ENCODE measurements around the gene HCN2. TPM values are rescaled to one million over a fixed set of nuclear protein-coding genes. Genes with fewer than 3 reads are reported as not detected.

The HCN2 gene
- total and polyA plus RNA-seq, 2 of the 13 experiments (the other 11 are each of a cell fraction or from before 2014, with no cell fraction given), result 0.01 TPM; not detected in 1

DNA sequence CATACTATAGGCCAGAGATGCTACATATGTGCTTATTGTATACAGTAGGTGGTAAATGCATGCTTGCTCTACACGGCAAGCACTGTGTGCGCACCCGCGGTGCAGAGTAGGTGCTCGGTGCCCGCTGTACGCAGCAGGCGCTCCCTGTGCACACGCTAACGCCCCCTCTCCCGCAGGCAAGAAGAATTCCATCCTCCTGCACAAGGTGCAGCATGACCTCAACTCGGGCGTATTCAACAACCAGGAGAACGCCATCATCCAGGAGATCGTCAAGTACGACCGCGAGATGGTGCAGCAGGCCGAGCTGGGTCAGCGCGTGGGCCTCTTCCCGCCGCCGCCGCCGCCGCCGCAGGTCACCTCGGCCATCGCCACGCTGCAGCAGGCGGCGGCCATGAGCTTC lies 25.9 kb downstream of the HCN2 start:
- Histone ChIP-seq H3K27me3 (ENCODE audit: control insufficient read depth in 1 of 2, insufficient read depth in 2 of 2, low read length in 2 of 2) (no peaks in the 10 kb centered on the region), H3K4me3 (replicated peaks in 1 of 3; ENCODE audit: insufficient read depth in 1 of 3, low read depth in 2 of 3, low read length in 3 of 3) (no peak overlapping the region), H3K9ac (ENCODE audit: insufficient read depth, low read depth, low read length) (no peak overlapping the region), H3K4me1 (ENCODE audit: insufficient read depth, low read length) (no peaks in the 10 kb centered on the region), H3K27ac (ENCODE audit: extremely low read length, insufficient read depth, low read length) (no peak overlapping the region), H3K4me2 (ENCODE audit: low read depth, low read length) (no peak overlapping the region), H3K36me3 (replicated peaks in 1 of 2; ENCODE audit: control insufficient read depth in 1 of 2, insufficient read depth in 2 of 2, low read length in 2 of 2) (peaks cover 9 to 25% of the 10 kb centered on the region in 2 experiments; a peak in 4 of 5 replicates), H3K79me2 (ENCODE audit: insufficient read depth, low read length) (no peaks in the 10 kb centered on the region), H4K20me1 (ENCODE audit: insufficient read depth, low read length) (no peaks in the 10 kb centered on the region), H3K9me3 (ENCODE audit: low read length) (no peaks in the 10 kb centered on the region), H2AFZ (ENCODE audit: low read length) (no peak overlapping the region)
- ChIA-PET CTCF (ENCODE audit: low intra/inter-chr PET ratio, low total read pairs) (no interaction called here), POLR2A (no interaction called here)
- no TSS peak for BruUV-seq (replicated peaks)
- FAIRE-seq, result no peak
- WGBS (ENCODE audit: low lambda C conversion rate), result 97% methylated on average over 33 of the region's 33 CpGs
- in situ Hi-C loops (cut with HindIII; ENCODE audit: extremely low pct_ligation_motif_present, low pct_unique_long_range_greater_than_20kb) (no loop called here), intact Hi-C loops (cut with micrococcal nuclease; ENCODE audit: unreplicated experiment) (no loop called here)
- no peak for DNase-seq (ENCODE audit: low spot score)
- no peak for ATAC-seq
- TF ChIP-seq SIX4 (CRISPR knock-in tag; IDR thresholded peaks at IDR 0.05), result no peak
- no peak for TF ChIP-seq ZNF720 (CRISPR knock-in tag; IDR thresholded peaks at IDR 0.05)
- no peak for TF ChIP-seq GFI1 (CRISPR knock-in tag; IDR thresholded peaks at IDR 0.05; ENCODE audit: borderline replicate concordance)
- no peak for TF ChIP-seq ZNF20 (CRISPR knock-in tag; IDR thresholded peaks at IDR 0.05)
- no peak for TF ChIP-seq SOX13 (IDR thresholded peaks at IDR 0.05)
- TF ChIP-seq SOX13 (CRISPR knock-in tag; conservative IDR thresholded peaks at IDR 0.05 in 1 of 2, IDR thresholded peaks at IDR 0.05 in 1 of 2), result no peak
- no peak for TF ChIP-seq ZNF816 (CRISPR knock-in tag; IDR thresholded peaks at IDR 0.05; ENCODE audit: borderline replicate concordance)
- TF ChIP-seq SCMH1 (CRISPR knock-in tag; IDR thresholded peaks at IDR 0.05; ENCODE audit: borderline replicate concordance), result no peak
- TF ChIP-seq, protein P1, sequence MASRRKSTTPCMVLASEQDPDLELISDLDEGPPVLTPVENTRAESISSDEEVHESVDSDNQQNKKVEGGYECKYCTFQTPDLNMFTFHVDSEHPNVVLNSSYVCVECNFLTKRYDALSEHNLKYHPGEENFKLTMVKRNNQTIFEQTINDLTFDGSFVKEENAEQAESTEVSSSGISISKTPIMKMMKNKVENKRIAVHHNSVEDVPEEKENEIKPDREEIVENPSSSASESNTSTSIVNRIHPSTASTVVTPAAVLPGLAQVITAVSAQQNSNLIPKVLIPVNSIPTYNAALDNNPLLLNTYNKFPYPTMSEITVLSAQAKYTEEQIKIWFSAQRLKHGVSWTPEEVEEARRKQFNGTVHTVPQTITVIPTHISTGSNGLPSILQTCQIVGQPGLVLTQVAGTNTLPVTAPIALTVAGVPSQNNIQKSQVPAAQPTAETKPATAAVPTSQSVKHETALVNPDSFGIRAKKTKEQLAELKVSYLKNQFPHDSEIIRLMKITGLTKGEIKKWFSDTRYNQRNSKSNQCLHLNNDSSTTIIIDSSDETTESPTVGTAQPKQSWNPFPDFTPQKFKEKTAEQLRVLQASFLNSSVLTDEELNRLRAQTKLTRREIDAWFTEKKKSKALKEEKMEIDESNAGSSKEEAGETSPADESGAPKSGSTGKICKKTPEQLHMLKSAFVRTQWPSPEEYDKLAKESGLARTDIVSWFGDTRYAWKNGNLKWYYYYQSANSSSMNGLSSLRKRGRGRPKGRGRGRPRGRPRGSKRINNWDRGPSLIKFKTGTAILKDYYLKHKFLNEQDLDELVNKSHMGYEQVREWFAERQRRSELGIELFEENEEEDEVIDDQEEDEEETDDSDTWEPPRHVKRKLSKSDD (CRISPR knock-in tag; IDR thresholded peaks at IDR 0.05; ENCODE audit: low read depth), result 0 out of 2 replicates have a peak, but pooled peaks have one; percentile 47
- TF ChIP-seq, protein P2, sequence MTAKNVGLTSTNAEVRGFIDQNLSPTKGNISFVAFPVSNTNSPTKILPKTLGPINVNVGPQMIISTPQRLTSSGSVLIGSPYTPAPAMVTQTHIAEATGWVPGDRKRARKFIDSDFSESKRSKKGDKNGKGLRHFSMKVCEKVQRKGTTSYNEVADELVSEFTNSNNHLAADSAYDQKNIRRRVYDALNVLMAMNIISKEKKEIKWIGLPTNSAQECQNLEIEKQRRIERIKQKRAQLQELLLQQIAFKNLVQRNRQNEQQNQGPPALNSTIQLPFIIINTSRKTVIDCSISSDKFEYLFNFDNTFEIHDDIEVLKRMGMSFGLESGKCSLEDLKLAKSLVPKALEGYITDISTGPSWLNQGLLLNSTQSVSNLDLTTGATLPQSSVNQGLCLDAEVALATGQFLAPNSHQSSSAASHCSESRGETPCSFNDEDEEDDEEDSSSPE (CRISPR knock-in tag; IDR thresholded peaks at IDR 0.05), result no peak
- no peak for TF ChIP-seq ZNF263 (CRISPR knock-in tag; IDR thresholded peaks at IDR 0.05)
- TF ChIP-seq PAX8 (CRISPR knock-in tag; IDR thresholded peaks at IDR 0.05; ENCODE audit: borderline replicate concordance), result no peak
- TF ChIP-seq ZSCAN12 (CRISPR knock-in tag; IDR thresholded peaks at IDR 0.05), result no peak
- TF ChIP-seq AKAP8 (CRISPR knock-in tag; IDR thresholded peaks at IDR 0.05), result peak; percentile 81
- peak; percentile 98 for TF ChIP-seq ZKSCAN8 (CRISPR knock-in tag; IDR thresholded peaks at IDR 0.05; ENCODE audit: borderline replicate concordance)
- TF ChIP-seq ZNF333 (CRISPR knock-in tag; IDR thresholded peaks at IDR 0.05; ENCODE audit: borderline replicate concordance), result no peak
- no peak for TF ChIP-seq SOX6 (IDR thresholded peaks at IDR 0.05)
- TF ChIP-seq SOX6 (CRISPR knock-in tag; IDR thresholded peaks at IDR 0.05), result no peak
- TF ChIP-seq, protein P3, sequence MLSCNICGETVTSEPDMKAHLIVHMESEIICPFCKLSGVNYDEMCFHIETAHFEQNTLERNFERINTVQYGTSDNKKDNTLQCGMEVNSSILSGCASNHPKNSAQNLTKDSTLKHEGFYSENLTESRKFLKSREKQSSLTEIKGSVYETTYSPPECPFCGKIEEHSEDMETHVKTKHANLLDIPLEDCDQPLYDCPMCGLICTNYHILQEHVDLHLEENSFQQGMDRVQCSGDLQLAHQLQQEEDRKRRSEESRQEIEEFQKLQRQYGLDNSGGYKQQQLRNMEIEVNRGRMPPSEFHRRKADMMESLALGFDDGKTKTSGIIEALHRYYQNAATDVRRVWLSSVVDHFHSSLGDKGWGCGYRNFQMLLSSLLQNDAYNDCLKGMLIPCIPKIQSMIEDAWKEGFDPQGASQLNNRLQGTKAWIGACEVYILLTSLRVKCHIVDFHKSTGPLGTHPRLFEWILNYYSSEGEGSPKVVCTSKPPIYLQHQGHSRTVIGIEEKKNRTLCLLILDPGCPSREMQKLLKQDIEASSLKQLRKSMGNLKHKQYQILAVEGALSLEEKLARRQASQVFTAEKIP (CRISPR knock-in tag; IDR thresholded peaks at IDR 0.05; ENCODE audit: borderline replicate concordance), result no peak
- TF ChIP-seq HOXA3 (CRISPR knock-in tag; IDR thresholded peaks at IDR 0.05), result peak; percentile 41; the same call in 1 of the 2 replicates

Data from HepG2 (cell line).